HepG2 (cell line): ENCODE results near the gene TRIM10. TPM values are rescaled to one million over a fixed set of nuclear protein-coding genes. Genes with fewer than 3 reads are reported as not detected.

Experiments used
- ARID5B ChIP-seq: IDR thresholded peaks from 2 replicates; pipeline ENCODE4 v1.4.0; 2020; ENCODE audit warnings: mild to moderate bottlenecking, missing genetic modification reagents
- ATF5 ChIP-seq: sonication (generic); formaldehyde crosslinking; IDR thresholded peaks from 2 replicates; pipeline ENCODE4 v1.4.0; 2020; ENCODE audit warnings: mild to moderate bottlenecking, low read depth, missing genetic modification reagents
- CBX1 ChIP-seq: IDR thresholded peaks from one replicate; pipeline ENCODE4 v1.6.1; 2016; ENCODE audit warnings: antibody characterized with exemption, low read depth
- DPF2 ChIP-seq: sonication (generic); formaldehyde crosslinking; IDR thresholded peaks from 2 replicates; pipeline ENCODE4 v1.4.0; 2020; ENCODE audit warnings: mild to moderate bottlenecking, low read depth, missing genetic modification reagents, borderline replicate concordance
- FOXK1 ChIP-seq: sonication (generic); formaldehyde crosslinking; IDR thresholded peaks from 2 replicates; pipeline ENCODE4 v1.4.0; 2020; ENCODE audit warnings: low read depth, missing genetic modification reagents, borderline replicate concordance
- KLF16 ChIP-seq, 2 experiments: sonication (generic) in 1 of 2; formaldehyde crosslinking in 1 of 2; IDR thresholded peaks; 2 replicates each; pipeline versions ENCODE4 v1.6.1 to v1.8.0; 2016 to 2023; ENCODE audit warnings: missing genetic modification reagents in 2 of 2, missing compliant biosample characterization in 1 of 2
- LCORL ChIP-seq, 2 experiments: fragments of 450-650 bp in 1 of 2; sonication (generic) in 1 of 2; formaldehyde crosslinking in 1 of 2; IDR thresholded peaks; 2 replicates each; pipeline versions ENCODE4 v1.5.0 to v1.6.1; 2017 to 2020; ENCODE audit warnings: antibody characterized with exemption in 1 of 2, missing genetic modification reagents in 1 of 2
- NCOA5 ChIP-seq: sonication (generic); formaldehyde crosslinking; IDR thresholded peaks from 2 replicates; pipeline ENCODE4 v1.4.0; 2020; ENCODE audit warnings: missing genetic modification reagents
- POLR2AphosphoS5 ChIP-seq: IDR thresholded peaks from 2 replicates; pipeline ENCODE4 v1.6.1; 2012; ENCODE audit warnings: low read depth, low read length
- SRSF4 ChIP-seq: fragments of 200-400 bp; formaldehyde crosslinking; IDR thresholded peaks from one replicate; pipeline ENCODE4 v1.6.1; 2018; ENCODE audit warnings: mild to moderate bottlenecking, low read depth, low read length, moderate library complexity; ENCODE audit not compliant: poor library complexity, severe bottlenecking
- ZNF24 ChIP-seq: fragments of 450-650 bp; IDR thresholded peaks from 2 replicates; pipeline ENCODE4 v1.6.1; 2017; ENCODE audit warnings: antibody characterized with exemption, mild to moderate bottlenecking
- ZNF275 ChIP-seq: sonication (generic); formaldehyde crosslinking; IDR thresholded peaks from 2 replicates; pipeline ENCODE4 v1.8.0; 2022; ENCODE audit warnings: missing genetic modification reagents, mild to moderate bottlenecking, inconsistent platforms, borderline replicate concordance
- ZNF276 ChIP-seq: sonication (generic); formaldehyde crosslinking; IDR thresholded peaks from 2 replicates; pipeline ENCODE4 v1.4.0; 2020; ENCODE audit warnings: mild to moderate bottlenecking, low read depth, missing genetic modification reagents
- ZNF3 ChIP-seq: IDR thresholded peaks from 2 replicates; pipeline ENCODE4 v1.7.0; 2017; ENCODE audit warnings: inconsistent platforms
- ZNF329 ChIP-seq: sonication (generic); formaldehyde crosslinking; IDR thresholded peaks from 2 replicates; pipeline ENCODE4 v1.9.0; 2021; ENCODE audit warnings: low read depth, mild to moderate bottlenecking, missing genetic modification reagents
- ZSCAN12 ChIP-seq: sonication (generic); formaldehyde crosslinking; IDR thresholded peaks from 2 replicates; pipeline ENCODE4 v1.9.0; 2021; ENCODE audit warnings: mild to moderate bottlenecking, missing genetic modification reagents
- polyA plus RNA-seq, 8 experiments: library from polyadenylated mRNA; depleted of rRNA in 3 of 8; stranded (reverse) in 7 of 8; unstranded in 1 of 8; fragments of >200 nt; fragmentation: Illumina TruSeq in 4 of 8; extraction: Trizol in 4 of 8; gene quantifications; 2 replicates each; pipeline versions ENCODE4 v1.2.1 to v1.2.3, GENCODE V29; 2011 to 2016; ENCODE audit warnings: low read depth in 4 of 8, missing spikeins in 1 of 8, mixed read lengths in 1 of 8; ENCODE audit not compliant: insufficient read depth in 1 of 8
- total RNA-seq, 5 experiments: library from RNA; depleted of rRNA; stranded (reverse); fragments of >200 nt; fragmentation: Illumina TruSeq; extraction: Trizol; gene quantifications; 2 replicates each; pipeline ENCODE4 v1.2.3, GENCODE V29; 2016; ENCODE audit warnings: low read depth in 1 of 5

Gene TRIM10
- total and polyA plus RNA-seq, 2 of the 13 experiments (the other 11 are each of a cell fraction or from before 2014, with no cell fraction given), result 4.1 to 6.8 TPM

GRCh38 chr6:30163918-30164654 lies 3.1 kb upstream of the TRIM10 start (continued):
- no peak for TF ChIP-seq ZNF329 (CRISPR knock-in tag)
- no peak for TF ChIP-seq SRSF4
- no peak for TF ChIP-seq CBX1
- no peak for TF ChIP-seq FOXK1 (CRISPR knock-in tag)
- TF ChIP-seq LCORL (IDR thresholded peaks at IDR 0.05), result no peak
- TF ChIP-seq LCORL (CRISPR knock-in tag; IDR thresholded peaks at IDR 0.05), result no peak
- TF ChIP-seq NCOA5 (CRISPR knock-in tag), result no peak
- TF ChIP-seq ZNF3, result no peak
- no peak for TF ChIP-seq ZNF24
- TF ChIP-seq ZNF275 (CRISPR knock-in tag), result no peak
- no peak for TF ChIP-seq KLF16 (CRISPR knock-in tag; IDR thresholded peaks at IDR 0.05)
- 0 out of 2 replicates have a peak, but pooled peaks have one; percentile 28 for TF ChIP-seq ZNF276 (CRISPR knock-in tag)
- TF ChIP-seq ARID5B, result no peak
- TF ChIP-seq ATF5, result no peak
- no peak for TF ChIP-seq POLR2AphosphoS5
- no peak for TF ChIP-seq ZSCAN12
- no peak for TF ChIP-seq DPF2 (CRISPR knock-in tag)
